ENCODE data around the gene HOXD8. TPM values are rescaled to one million over a fixed set of nuclear protein-coding genes. Genes with fewer than 3 reads are reported as not detected.

The HOXD8 gene
- total RNA-seq = 10 to 100 TPM; 39.8 to 41.2 TPM
- polyA plus RNA-seq (ENCODE audit: insufficient read depth, low read depth, low replicate concordance) = 36.6 TPM
- long read RNA-seq, donor 1, transcript HOXD8-203 (2 exons, 1,268 nt) = minor isoform, 13 of 30 reads
- long read RNA-seq, donor 1, transcript HOXD8-201 (2 exons, 1,917 nt) = major isoform, 14 of 30 reads
- long read RNA-seq, donor 1, partial matches to known transcripts = 0 of 30 reads
- long read RNA-seq, donor 1, other reads (novel, unspliced or antisense) = 0 of 30 reads
- long read RNA-seq, donor 2, transcript HOXD8-203 (2 exons, 1,268 nt) = minor isoform, 6 of 31 reads
- long read RNA-seq, donor 2, transcript HOXD8-201 (2 exons, 1,917 nt) = major isoform, 10 of 31 reads
- long read RNA-seq, donor 2, partial matches to known transcripts = 0 of 31 reads
- long read RNA-seq, donor 2, other reads (novel, unspliced or antisense) = 14 of 31 reads

DNA sequence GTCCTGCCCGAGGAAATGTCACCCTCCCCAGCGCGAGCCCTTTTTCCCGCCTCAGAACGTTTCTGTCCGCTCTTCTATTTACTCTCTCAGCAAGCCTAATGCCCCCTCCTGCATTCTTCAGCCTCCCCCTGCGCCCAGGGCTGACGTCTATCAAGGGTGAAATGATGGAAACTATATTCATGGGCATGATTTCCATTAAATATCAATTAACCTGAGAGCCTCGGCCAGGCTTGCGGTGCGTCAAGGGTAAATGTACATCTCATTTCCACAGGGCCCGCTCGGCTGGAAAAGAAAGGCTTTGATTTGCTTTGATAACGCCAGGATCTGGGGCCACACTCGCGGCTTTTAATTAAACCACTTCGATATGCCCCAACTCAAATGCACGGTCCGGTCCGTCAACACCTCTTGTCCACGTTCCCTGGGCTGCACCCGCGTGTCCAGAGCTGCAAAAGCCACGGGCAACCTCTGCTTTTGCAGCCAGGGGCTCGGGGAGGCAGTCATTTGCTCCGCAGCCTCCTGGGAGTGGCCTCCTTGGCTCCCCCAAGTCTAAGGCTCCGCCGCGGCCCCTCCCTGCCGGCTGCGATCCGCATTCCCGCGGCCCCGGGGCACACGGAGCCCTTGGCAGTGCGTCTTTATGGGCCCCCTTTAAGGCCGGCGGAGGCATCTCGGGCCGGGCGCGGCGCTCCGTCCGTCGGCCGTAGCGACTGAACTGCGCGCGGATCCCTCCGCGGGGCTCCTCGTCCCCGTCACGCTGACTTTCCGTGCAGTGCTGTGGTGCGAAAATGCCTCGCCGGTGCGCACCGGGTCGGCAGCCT is at the start of gene HOXD8:
Gene HOXD8 (plus strand): TSS at position 724 of the 815 bp plus-strand sequence. CDS start 662 bp downstream, outside the sequence.
- TF ChIP-seq, protein P1, sequence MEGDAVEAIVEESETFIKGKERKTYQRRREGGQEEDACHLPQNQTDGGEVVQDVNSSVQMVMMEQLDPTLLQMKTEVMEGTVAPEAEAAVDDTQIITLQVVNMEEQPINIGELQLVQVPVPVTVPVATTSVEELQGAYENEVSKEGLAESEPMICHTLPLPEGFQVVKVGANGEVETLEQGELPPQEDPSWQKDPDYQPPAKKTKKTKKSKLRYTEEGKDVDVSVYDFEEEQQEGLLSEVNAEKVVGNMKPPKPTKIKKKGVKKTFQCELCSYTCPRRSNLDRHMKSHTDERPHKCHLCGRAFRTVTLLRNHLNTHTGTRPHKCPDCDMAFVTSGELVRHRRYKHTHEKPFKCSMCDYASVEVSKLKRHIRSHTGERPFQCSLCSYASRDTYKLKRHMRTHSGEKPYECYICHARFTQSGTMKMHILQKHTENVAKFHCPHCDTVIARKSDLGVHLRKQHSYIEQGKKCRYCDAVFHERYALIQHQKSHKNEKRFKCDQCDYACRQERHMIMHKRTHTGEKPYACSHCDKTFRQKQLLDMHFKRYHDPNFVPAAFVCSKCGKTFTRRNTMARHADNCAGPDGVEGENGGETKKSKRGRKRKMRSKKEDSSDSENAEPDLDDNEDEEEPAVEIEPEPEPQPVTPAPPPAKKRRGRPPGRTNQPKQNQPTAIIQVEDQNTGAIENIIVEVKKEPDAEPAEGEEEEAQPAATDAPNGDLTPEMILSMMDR (IDR thresholded peaks at IDR 0.05) = peak in 1 of 3 experiments; percentile 12
- peak; percentile 44 for TF ChIP-seq POLR2A (IDR thresholded peaks at IDR 0.05)
- Histone ChIP-seq H3K36me3 (ENCODE audit: low read depth, missing control alignments) (no peaks in the 10 kb centered on the region), H3K9me3 (no peaks in the 10 kb centered on the region), H3K27ac (peak within 1 kb of the TSS; percentile 93 to 98), H3K4me1 (peaks cover 12% of the 10 kb centered on the region), H3K4me3 (peak within 1 kb of the TSS; percentile 81 to 85), H3K27me3 (no peaks in the 10 kb centered on the region)
- whole genome bisulfite sequencing, 2 donors = 1% methylated on average over 28 to 40 of the region's 64 CpGs
- peak; percentile 91 for DNase-seq
- intact Hi-C loops (cut with DNase I; ENCODE audit: low total_unique reads) = loop anchor here (10.0 kb wide), 1 partner anchor 1026 kb away; no protein-coding TSS in a partner anchor

DNA sequence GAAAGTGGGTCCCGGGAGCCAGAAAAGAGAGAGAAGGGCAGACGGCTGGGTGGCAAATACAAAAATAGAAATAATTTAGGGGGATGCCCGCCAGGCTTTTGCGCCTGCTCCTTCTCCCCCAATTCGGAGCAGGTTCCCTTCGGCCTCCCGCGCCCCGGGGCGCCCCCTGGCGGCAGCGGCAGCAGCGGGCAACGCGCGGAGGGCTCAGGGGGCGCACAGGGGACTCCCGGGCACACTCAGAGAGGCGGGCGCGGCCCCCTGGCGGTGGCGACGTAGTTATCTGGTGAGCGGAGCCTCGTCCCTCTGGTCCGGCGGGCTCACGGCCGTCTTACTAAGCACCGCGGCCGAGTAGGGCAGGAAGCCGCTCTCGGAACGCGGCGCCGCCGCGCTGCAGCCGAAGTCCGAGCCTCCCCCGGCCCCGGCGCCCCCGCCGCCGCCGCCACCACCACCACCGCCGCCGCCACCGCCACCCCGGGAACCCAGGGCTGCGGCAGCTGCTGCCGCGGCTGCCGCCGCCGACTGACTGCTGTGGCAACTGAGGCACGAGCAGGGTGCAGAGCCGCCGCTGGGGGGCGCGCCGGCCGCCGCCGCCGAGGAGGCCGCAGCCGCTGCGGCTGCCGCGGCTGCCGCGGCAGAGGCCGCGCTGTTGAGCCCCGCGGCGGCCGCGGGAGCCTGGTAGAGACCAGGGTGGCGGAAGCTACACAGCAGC is 49.5 kb upstream of the HOXD8 start:
- H3K27ac ChIP-seq = no peak overlapping the region
- intact Hi-C loops (cut with DNase I; ENCODE audit: low total_unique reads) = loop anchor here (10.0 kb wide), 1 partner anchor 395 kb away; no protein-coding TSS in a partner anchor
- H3K9me3 ChIP-seq = no peaks in the 10 kb centered on the region
- DNase-seq = peak; percentile 67
- peak overlapping the region; percentile 46 to 50 for H3K4me3 ChIP-seq
- no peak for TF ChIP-seq POLR2A (IDR thresholded peaks at IDR 0.05)
- TF ChIP-seq, protein P1 (IDR thresholded peaks at IDR 0.05) = peak; percentile 28 to 76 (median 48)
- WGBS, 2 donors = 0 to 1% methylated on average over 16 to 38 of the region's 86 CpGs
- no peaks in the 10 kb centered on the region for H3K27me3 ChIP-seq
- no peaks in the 10 kb centered on the region for H3K4me1 ChIP-seq
- no peaks in the 10 kb centered on the region for H3K36me3 ChIP-seq (ENCODE audit: low read depth, missing control alignments)

DNA sequence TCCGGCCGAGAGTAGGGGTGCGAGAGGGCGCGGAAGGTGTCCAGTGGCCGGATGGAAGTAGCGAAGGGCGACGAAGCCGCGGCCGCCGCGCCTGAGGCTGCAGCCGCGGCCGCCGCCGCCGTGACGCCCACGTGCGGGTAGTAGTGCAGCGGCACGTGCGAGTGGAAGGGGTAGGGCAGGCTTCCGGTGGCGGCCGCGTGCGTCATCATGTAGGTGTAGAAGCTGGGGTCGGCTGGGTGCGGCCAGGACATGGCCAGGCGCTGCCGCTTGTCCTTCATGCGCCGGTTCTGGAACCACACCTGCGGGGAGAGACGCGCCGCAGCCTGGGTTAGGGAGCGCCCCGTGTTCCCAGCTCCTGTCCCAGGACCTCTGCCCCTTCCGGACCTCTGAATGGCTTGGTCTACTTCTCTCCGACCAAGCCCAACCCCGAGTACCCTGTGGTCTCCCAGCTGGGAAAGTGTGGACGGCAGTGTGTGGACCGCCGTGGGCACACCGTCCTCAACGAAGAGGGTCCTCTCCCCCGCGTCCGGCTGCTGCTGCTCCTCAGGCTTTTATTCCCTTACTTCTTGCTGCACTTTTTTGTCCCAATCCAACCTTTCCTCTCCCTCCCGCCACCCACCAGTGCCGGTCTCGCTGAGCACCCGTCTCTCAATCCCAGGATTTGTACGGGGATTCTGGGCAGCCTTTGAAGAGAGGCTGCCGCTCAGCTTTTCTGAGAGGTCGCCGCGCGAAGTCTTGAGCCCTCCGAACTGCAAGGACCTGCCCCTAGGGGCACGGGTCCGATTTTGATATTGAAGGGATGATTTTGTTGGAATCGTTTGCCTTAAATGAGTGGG is 48.7 kb upstream of the HOXD8 start:
- TF ChIP-seq, protein P1 (IDR thresholded peaks at IDR 0.05) = no peak
- no peak for TF ChIP-seq POLR2A (IDR thresholded peaks at IDR 0.05)
- DNase-seq = peak; percentile 48
- peaks cover under 1% of the 10 kb centered on the region for H3K4me1 ChIP-seq
- H3K4me3 ChIP-seq = peak overlapping the region; percentile 46 to 50
- intact Hi-C loops (cut with DNase I; ENCODE audit: low total_unique reads) = loop anchor here (10.0 kb wide), 1 partner anchor 396 kb away; no protein-coding TSS in a partner anchor
- 8 to 15% methylated on average over 35 to 68 of the region's 68 CpGs for WGBS, 2 donors
- no peaks in the 10 kb centered on the region for H3K27me3 ChIP-seq
- H3K27ac ChIP-seq = no peak overlapping the region
- no peaks in the 10 kb centered on the region for H3K9me3 ChIP-seq
- H3K36me3 ChIP-seq (ENCODE audit: low read depth, missing control alignments) = no peaks in the 10 kb centered on the region

DNA sequence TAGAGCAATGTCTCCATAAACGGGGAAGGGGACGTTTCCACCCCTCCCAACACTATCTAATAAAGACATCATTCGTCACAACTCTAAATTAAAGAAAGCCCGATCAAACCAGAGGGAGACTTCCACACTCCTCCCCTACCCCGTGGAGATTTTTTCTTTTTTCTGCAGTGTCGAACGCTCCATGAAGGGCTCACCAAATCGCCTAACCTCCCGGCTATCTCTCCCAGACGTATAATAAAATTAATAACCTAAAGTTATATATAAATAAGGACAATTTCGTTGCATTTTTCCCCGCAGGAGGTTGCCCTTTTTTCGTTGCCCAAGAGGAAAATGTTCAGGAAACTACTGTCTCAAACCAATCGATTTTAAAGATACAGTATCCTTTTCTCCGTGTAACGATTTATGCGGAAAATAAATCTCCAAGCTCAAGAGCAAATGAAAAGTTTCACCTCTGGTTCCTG is 48.1 kb upstream of the HOXD8 start:
- Histone ChIP-seq H3K4me1 (peaks cover 4% of the 10 kb centered on the region), H3K36me3 (ENCODE audit: low read depth, missing control alignments) (no peaks in the 10 kb centered on the region), H3K27me3 (no peaks in the 10 kb centered on the region), H3K9me3 (no peaks in the 10 kb centered on the region), H3K4me3 (peak overlapping the region in 1 of 2 donors; percentile 50), H3K27ac (no peak overlapping the region)
- TF ChIP-seq, protein P1 (IDR thresholded peaks at IDR 0.05) = no peak
- TF ChIP-seq POLR2A (IDR thresholded peaks at IDR 0.05) = no peak
- 9 to 11% methylated on average over 17 of the region's 17 CpGs for WGBS, 2 donors
- intact Hi-C loops (cut with DNase I; ENCODE audit: low total_unique reads) = loop anchor here (10.0 kb wide), 1 partner anchor 397 kb away; no protein-coding TSS in a partner anchor
- DNase-seq = no peak

Data from testis (tissue), 5 donors.